ENCODE measurements around the gene TTC23. TPM values are rescaled to one million over a fixed set of nuclear protein-coding genes. Genes with fewer than 3 reads are reported as not detected.
A peak's percentile ranks its signal among the peaks of the same experiment; 100 is the strongest.
"Not testable (repeated sequence)": the region's sequence is repeated elsewhere in the genome, so short reads cannot be mapped to it uniquely, and the experiment has no call there.

The TTC23 gene
- total RNA-seq, 4 donors from 2014 or later: 14.7 to 25.3 (median 19.3) TPM

GRCh38 chr15:99117111-99117510, 132.3 kb downstream of the TTC23 start:
- Histone ChIP-seq H3K36me3 (peaks cover 20 to 77% (median 60%) of the 10 kb centered on the region in 4 donors), H3K4me1 (peaks cover 59 to 100% (median 98%) of the 10 kb centered on the region in 4 donors), H3K4me3 (peak overlapping the region in 1 of 4 donors; percentile 10), H3K27ac (replicated peaks in 1 of 4) (peak overlapping the region; percentile 97 to 98 (median 98)), H3K9me3 (no peaks in the 10 kb centered on the region), H3K27me3 (no peaks in the 10 kb centered on the region)
- intact Hi-C loops (cut with DNase I): no loop called here
- WGBS: 57% methylated on average over 7 of the region's 8 CpGs
- TF ChIP-seq EP300 (IDR thresholded peaks at IDR 0.05) (no peak), POLR2AphosphoS5 (IDR thresholded peaks at IDR 0.05) (peak; percentile 57 to 74)
- DNase-seq (ENCODE audit: extremely low spot score): no peak

GRCh38 chr15:99115300-99116215, 133.8 kb downstream of the TTC23 start:
- WGBS: 71% methylated on average over 11 of the region's 11 CpGs
- peaks cover 66 to 100% (median 98%) of the 10 kb centered on the region in 4 donors for H3K4me1 ChIP-seq
- intact Hi-C loops (cut with DNase I): no loop called here

GRCh38 chr15:99114511-99115299, 134.7 kb downstream of the TTC23 start:
- intact Hi-C loops (cut with DNase I): no loop called here
- Histone ChIP-seq H3K27ac (replicated peaks in 1 of 4) (peak overlapping the region; percentile 97 to 98 (median 98)), H3K4me3 (peak overlapping the region in 1 of 4 donors; percentile 77), H3K36me3 (peaks cover 20 to 68% (median 50%) of the 10 kb centered on the region in 4 donors), H3K9me3 (no peaks in the 10 kb centered on the region), H3K27me3 (no peaks in the 10 kb centered on the region), H3K4me1 (peaks cover 65 to 100% (median 98%) of the 10 kb centered on the region in 4 donors)
- DNase-seq (ENCODE audit: extremely low spot score): no peak
- WGBS: 49% methylated on average over 9 of the region's 12 CpGs
- TF ChIP-seq EP300 (IDR thresholded peaks at IDR 0.05) (peak; percentile 68), POLR2A (IDR thresholded peaks at IDR 0.05; ENCODE audit: low read depth) (no peak), POLR2AphosphoS5 (IDR thresholded peaks at IDR 0.05) (peak; percentile 36 to 85)

More at GRCh38 chr15:99115300-99116215, 133.8 kb downstream of the TTC23 start:
- DNase-seq (ENCODE audit: extremely low spot score): no peak
- H3K27ac ChIP-seq (replicated peaks in 1 of 4): peak overlapping the region; percentile 97 to 98 (median 98)
- peaks cover 20 to 76% (median 56%) of the 10 kb centered on the region in 4 donors for H3K36me3 ChIP-seq
- H3K27me3 ChIP-seq: no peaks in the 10 kb centered on the region
- no peak overlapping the region for H3K4me3 ChIP-seq
- no peaks in the 10 kb centered on the region for H3K9me3 ChIP-seq
- TF ChIP-seq POLR2A (IDR thresholded peaks at IDR 0.05; ENCODE audit: low read depth) (no peak), EP300 (IDR thresholded peaks at IDR 0.05) (no peak), POLR2AphosphoS5 (IDR thresholded peaks at IDR 0.05) (peak in 1 of 2 donors; percentile 65)
- TF ChIP-seq, protein P1, sequence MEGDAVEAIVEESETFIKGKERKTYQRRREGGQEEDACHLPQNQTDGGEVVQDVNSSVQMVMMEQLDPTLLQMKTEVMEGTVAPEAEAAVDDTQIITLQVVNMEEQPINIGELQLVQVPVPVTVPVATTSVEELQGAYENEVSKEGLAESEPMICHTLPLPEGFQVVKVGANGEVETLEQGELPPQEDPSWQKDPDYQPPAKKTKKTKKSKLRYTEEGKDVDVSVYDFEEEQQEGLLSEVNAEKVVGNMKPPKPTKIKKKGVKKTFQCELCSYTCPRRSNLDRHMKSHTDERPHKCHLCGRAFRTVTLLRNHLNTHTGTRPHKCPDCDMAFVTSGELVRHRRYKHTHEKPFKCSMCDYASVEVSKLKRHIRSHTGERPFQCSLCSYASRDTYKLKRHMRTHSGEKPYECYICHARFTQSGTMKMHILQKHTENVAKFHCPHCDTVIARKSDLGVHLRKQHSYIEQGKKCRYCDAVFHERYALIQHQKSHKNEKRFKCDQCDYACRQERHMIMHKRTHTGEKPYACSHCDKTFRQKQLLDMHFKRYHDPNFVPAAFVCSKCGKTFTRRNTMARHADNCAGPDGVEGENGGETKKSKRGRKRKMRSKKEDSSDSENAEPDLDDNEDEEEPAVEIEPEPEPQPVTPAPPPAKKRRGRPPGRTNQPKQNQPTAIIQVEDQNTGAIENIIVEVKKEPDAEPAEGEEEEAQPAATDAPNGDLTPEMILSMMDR (IDR thresholded peaks at IDR 0.05): no peak

DNA sequence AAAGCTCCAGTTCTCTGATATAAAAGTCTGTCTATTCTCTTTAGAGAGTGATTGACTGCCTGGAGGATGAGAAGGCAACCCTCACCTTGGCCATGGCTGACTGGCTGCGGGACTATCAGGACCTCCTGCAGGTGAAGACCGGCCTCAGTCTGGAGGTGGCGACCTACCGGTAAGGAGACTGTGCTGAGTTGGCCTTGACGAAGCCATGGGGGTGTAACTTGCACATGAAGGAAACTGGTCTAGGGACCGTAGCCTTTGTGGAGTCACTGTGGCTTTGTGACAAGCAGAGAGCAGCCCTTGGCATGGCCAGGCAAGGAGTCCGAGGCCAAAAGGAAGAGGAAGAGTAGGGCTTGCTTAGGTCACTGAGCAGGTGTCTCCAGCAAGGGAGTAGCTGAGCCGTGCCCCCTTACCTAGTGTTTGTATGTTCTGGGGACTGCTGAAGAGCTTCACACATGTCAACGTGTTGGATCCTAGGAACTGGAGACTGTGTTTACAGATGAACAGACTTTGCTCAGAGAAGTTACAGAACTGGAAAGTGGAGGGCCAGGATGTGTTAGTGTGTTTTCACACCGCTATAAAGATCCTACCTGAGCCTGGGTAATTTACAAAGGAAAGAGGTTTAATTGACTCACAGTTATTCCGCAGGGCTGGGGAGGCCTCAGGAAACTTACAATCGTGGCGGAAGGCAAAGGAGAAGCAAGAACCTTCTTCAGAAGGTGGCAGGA, 135.7 kb downstream of the TTC23 start:
- Histone ChIP-seq H3K27ac (replicated peaks in 1 of 4) (peak overlapping the region; percentile 97 to 98 (median 98)), H3K4me3 (peak overlapping the region in 3 of 4 donors; percentile 77 to 91 (median 88))
- TF ChIP-seq POLR2AphosphoS5 (IDR thresholded peaks at IDR 0.05) (peak; percentile 44 to 82), EP300 (IDR thresholded peaks at IDR 0.05) (no peak)

GRCh38 chr15:99111641-99112040, 137.7 kb downstream of the TTC23 start:
- intact Hi-C loops (cut with DNase I); DNase-seq (ENCODE audit: extremely low spot score); H3K27me3 ChIP-seq; H3K9me3 ChIP-seq: not testable (repeated sequence)
- WGBS: 24% methylated on average over 8 of the region's 8 CpGs
- H3K4me3 ChIP-seq: peak overlapping the region; percentile 77 to 91 (median 88)
- peaks cover 57 to 91% (median 77%) of the 10 kb centered on the region in 4 donors for H3K4me1 ChIP-seq
- peak; percentile 3 to 60 for TF ChIP-seq POLR2AphosphoS5 (IDR thresholded peaks at IDR 0.05)
- H3K36me3 ChIP-seq: peaks cover 3 to 63% (median 29%) of the 10 kb centered on the region in 4 donors
- peak overlapping the region; percentile 97 to 98 (median 98) for H3K27ac ChIP-seq (replicated peaks in 1 of 4)

More for the DNA sequence above, 135.7 kb downstream of the TTC23 start:
- no peak for DNase-seq (ENCODE audit: extremely low spot score)
- intact Hi-C loops (cut with DNase I): no loop called here
- peaks cover 11 to 66% (median 45%) of the 10 kb centered on the region in 4 donors for H3K36me3 ChIP-seq
- H3K9me3 ChIP-seq: no peaks in the 10 kb centered on the region
- H3K4me1 ChIP-seq: peaks cover 65 to 100% (median 95%) of the 10 kb centered on the region in 4 donors
- WGBS: 62% methylated on average over 13 of the region's 13 CpGs
- no peaks in the 10 kb centered on the region for H3K27me3 ChIP-seq
